Erythroblast (primary cell): ENCODE measurements around the gene HMGCS2.

Source experiments
- DNase-seq, 2 experiments: peaks; one replicate each; lab custom pipeline; 2025; lab: John Stamatoyannopoulos, UW
- GATA1 ChIP-seq: IDR thresholded peaks from 2 replicates; pipeline ENCODE4 v1.6.1; 2011; ENCODE audit warnings: low read depth, mild to moderate bottlenecking, control low read depth, low read length, moderate library complexity
- POLR2A ChIP-seq: IDR thresholded peaks from 2 replicates; pipeline ENCODE4 v1.6.1; 2011; ENCODE audit warnings: mild to moderate bottlenecking, low read length

The HMGCS2 gene

DNA sequence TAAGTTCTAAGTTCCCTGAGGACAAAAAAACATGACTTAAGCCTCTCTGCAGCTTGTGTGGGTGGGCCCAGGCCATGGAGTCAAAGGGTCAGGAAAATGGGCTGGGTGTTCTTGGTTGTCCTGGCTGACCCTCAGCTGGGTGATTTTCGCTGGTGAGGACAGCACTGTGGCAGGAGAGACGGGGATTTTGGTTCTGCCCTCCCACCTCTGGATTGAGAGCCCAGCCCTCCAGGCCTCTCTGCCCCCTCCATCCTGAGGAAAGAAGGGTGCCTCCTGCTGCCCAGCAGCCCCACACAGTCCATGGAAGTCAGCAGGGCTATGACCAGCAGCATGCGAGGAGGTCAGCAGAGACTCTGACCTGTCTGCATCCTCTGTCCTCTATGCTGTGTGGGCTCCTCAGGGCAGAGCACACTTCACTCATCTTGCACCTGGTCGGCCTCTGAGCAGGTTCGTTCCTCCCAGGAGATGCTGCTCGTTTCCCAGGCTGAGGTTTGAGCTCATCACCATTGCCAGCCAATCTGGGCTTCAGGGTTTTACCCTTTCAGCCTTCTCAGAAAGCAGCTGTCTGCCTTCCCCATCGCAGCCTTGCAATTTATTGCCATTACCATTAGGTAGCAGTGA, 30.5 kb downstream of the HMGCS2 start:
- no peak for DNase-seq
- no peak for TF ChIP-seq POLR2A
- no peak for TF ChIP-seq GATA1

DNA sequence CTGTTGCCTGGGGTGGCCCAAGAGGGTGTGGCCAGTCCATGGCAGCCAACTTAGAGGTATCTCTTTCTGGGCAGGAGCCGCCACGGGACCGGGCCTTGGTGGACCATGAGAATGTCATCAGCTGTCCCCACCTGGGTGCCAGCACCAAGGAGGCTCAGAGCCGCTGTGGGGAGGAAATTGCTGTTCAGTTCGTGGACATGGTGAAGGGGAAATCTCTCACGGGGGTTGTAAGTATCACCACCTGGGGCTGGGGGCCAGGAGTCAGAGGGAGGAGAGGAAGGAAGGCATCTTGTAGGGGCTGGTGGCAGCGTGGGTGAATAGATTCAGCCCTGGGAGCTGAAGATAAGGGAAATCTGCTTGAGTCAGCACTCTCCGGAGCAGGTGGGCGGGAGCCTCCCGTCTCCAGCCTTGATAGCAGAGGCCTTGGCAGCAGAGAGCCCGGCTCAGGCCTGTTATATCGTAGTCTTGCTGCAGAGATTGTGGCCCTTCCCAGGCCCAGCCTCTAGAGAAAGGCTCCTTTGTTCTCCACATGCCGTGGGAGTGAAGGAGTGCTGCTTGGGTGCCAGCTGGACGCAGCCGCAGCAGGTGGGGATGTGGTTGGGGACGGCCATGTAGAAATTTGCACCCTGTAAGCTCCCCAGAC, 31.5 kb downstream of the HMGCS2 start:
- TF ChIP-seq POLR2A (no peak), GATA1 (peak; percentile 39)
- DNase-seq = peak; percentile 93 to 96

DNA sequence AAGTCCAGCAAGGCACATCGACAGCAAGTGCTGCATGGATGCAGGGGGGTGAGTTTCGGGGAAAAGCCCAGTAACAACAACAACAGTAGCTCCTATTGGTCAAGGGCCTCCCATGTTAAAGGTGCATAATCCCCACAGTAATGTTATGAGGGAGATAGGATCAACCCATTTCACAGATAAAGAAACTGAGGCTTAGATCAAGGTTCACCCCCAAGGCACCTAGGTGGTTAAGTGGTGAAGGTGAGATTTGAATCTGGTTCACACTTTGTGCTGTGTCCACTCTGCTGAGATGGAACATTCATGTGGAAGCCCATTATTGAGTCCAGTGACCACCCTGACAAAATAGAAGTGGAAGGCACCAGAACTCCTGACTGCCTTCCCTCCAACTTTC, 32.1 kb downstream of the HMGCS2 start:
- TF ChIP-seq GATA1 (no peak), POLR2A (no peak)
- no peak for DNase-seq

DNA sequence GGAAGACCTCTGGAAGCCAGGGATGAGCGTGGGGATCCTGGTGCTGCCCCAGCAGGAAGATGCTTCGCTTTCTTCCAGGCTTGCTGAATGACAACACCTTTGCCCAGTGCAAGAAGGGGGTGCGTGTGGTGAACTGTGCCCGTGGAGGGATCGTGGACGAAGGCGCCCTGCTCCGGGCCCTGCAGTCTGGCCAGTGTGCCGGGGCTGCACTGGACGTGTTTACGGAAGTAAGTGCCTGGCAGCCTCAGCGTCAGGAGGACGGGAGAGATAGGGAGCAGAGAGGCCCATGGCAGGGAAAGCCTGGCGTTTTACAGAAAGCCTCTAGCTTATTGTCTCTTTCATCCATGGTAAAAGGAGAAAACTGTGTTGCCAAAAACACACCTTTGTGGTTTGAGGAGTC, 33.5 kb downstream of the HMGCS2 start:
- TF ChIP-seq POLR2A (no peak), GATA1 (no peak)
- DNase-seq = no peak

DNA sequence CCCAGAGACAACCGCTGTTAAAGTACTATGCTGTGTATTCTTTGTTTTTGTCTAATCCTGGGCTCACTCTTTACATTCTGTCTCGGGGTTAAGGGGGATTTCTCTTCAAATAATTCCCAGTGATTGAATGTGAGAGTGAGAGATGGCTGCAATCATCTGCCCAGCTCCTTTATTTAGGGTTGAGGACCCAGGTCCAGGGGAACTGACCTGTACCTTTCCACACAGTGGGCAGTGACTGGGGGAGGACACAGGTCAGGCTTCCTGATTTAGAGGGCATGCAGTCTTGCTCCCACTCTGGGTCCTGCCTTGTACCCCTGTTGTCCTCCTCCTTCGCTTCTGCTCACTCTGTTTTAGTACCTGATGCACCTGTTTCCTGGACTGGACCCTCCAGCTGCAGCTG, 35.0 kb downstream of the HMGCS2 start:
- TF ChIP-seq POLR2A = no peak
- no peak for TF ChIP-seq GATA1
- DNase-seq = no peak

DNA sequence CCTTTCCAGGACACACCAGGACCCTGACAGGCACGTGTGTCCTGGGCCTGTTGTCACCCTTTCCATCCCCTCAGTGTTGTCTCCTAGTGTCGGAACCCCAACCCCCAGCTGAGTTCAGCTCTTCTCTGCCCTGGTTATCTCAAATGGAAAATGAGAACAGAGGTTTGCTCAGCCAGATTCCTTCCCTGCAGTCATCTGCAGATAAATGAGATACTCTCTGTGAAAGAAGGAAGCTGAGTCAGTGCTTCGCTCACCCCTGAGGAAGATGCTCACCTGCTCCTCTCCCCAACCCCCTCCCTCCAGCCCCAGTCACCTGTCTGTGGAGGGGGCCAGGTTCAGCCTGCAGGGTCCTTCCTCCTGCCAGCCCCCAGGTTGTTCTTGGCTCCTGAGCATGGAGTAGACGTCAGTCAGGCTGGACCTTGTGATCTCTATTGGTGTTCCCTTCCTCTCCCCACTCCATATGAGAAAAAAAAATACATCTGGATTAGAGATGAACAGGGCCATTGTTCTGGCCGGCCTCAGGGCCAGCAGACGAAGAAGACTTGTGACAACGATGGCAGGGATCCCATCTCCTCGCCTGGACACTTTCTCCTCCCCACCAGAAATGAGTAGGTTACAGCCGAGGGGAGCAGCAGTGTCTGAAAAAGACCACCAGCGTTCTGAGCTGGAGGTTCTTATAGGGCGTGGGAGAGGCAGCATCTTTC, 36.1 kb downstream of the HMGCS2 start:
- TF ChIP-seq GATA1 (no peak), POLR2A (no peak)
- no peak for DNase-seq

DNA sequence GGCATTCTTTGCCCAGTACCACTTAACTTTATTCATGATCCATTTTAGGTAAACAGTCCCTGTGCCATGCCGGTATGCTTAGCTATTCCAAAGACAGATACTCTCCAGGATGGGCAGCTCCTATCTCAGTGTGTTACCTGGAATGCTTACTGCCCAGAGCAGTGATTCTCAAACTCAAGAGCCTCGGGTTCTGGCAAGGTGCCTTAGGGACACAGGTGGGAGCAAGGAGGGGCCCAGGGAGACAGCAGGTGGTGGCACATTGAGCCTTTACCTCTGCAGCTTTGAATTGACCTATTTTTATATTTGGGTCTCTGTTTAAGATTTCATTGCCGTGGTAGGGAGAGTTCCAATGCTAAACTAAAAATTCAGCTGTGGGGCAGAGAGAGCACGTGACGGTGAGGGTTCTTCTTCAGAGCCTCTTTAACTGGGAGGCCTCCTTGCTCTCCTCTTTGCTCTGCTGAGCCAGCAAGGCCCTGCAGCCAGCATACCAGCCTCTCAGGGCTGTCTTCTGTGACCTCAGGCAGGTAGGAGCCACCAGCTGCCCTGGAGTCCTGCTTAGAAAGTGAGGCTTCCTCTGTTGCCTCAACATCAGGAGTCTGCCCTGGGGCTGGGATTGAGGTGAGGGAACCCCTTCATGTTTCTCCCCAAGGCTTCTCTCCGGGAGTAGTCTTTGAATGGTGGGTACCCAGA, 36.8 kb downstream of the HMGCS2 start:
- DNase-seq = no peak
- TF ChIP-seq POLR2A (no peak), GATA1 (no peak)

DNA sequence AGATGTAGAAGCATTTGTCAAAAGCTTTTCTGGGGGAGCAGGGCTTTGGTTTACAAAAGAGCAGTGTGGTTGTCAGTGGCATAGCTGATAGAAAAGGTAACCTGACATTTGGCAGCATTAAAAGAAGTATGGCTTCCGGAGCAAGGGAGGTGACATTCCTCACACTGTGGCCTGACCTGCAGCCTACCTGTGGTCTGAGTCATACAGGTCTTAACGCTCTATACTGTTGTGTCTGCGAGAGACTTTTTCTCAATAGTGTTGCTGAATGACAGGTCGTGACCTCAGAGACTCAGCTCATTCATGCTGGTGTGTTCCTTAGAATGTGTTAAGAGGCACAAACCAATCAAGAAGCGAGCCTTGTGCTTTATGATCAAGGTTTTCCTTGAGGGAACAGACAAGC, 37.6 kb downstream of the HMGCS2 start:
- DNase-seq = no peak
- no peak for TF ChIP-seq POLR2A
- no peak for TF ChIP-seq GATA1

DNA sequence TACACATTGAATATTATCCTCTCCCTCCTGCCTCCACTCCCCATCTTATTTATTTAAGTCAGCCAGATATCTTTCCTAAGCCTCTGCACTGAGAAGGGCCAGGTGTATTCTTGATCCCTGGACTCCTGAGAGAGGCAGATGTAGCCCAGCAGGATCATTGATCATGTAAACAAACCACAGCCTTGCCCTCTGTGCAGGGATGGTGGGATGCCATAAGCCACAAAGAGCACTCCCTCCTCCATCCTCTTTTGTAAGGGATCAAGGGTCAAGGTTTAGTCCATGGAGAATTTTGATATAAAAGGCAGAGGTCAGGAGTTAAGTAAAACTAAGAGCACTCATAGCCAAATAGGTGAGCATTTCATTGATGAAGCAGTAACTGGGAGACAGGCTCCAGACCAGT, 39.7 kb downstream of the HMGCS2 start:
- no peak for TF ChIP-seq GATA1
- no peak for TF ChIP-seq POLR2A
- no peak for DNase-seq

DNA sequence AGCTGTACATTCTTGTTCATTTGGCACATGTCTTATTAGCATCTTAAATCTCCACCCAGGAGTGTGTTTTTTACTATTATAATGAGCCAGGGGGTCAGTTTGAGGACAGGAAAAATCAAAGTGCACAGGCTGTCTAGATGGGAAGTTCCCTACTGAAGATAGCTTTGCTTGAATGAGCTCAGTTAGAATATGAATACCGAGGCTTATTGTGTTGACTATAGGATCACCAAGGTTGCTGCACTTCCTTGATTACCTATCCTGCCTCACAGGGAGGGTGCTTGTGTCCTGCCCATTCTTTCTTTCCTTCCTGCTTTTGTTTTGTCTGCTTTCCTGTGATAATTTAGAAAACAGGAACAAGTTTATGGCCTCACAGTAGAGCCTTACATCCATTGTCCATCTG, 40.7 kb downstream of the HMGCS2 start:
- TF ChIP-seq POLR2A (no peak), GATA1 (no peak)
- no peak for DNase-seq

DNA sequence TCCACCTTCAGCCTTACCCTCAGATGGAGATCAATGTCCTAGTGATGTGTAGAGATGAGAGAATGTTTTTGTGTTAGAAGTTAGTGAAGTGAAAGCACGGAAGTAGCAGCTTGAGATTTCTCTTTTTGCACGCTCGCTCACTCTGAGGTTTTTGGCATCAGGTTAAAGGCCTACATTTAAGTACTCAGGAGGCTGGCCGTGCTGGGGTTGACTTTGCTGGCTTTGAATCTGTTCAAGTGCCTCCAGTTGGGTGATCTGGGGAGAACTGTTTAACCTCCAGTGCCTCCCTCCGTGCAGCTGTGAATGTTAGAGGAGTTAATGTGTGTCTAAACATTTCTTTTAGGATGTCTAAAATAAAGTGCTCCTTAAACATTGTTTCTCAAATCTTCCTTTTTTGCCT, 43.1 kb downstream of the HMGCS2 start:
- TF ChIP-seq GATA1 (no peak), POLR2A (no peak)
- no peak for DNase-seq

DNA sequence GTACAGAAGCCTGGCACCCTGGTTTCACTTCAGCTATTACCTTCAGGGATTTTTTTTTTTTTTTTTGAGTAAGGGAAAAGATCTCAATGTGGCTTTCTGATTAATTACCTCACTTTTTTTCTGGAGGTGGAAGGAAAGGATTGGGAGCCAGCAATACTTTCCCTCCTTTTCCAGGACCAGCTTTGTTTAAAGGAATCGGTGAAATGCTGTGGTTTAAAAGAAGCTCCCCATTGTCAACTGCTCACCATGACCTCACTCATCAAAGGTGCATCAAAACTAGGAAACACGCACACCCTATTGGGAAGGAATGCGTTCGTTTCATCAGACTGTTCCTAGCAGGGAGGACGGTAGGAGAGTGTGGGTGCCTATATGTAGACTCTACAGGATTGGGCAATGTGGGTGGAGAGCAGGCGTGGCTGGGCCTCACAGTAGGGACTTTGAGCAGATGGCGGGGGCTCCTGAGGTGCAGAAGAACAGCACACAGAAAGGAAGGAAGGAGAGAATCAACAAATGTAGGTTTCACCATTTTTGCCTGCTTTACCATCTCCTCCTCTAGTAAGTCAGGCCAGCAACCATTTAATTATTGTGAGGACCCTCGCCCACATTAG, 44.0 kb downstream of the HMGCS2 start:
- DNase-seq = no peak
- TF ChIP-seq GATA1 = no peak
- TF ChIP-seq POLR2A = no peak

DNA sequence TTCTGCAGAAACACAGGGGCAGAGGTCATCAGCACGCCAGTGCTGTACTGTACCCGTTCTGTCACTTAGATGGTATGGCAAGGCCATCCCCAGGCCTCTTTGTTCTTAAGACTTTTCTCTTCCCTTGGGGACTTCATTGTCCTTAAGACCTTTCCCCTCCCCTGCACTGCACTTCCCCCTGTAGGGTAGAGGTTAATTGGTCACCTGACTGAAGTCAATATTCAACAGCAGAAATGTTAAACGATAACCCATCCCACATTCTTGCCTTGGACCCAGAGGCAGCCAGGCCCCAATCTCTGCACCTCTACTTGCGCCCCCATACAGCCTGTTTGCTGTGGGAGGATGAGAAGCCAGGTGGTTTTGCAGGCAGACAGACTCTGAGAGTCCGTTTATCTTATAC, 46.8 kb downstream of the HMGCS2 start:
- no peak for DNase-seq
- TF ChIP-seq POLR2A = no peak
